SK-N-SH (cell line): ENCODE results near the gene BAIAP2L1. TPM values are rescaled to one million over a fixed set of nuclear protein-coding genes. Genes with fewer than 3 reads are reported as not detected.

Experiments
- CTCF ChIA-PET: fragments of 300-600, 350-600 bp; formaldehyde crosslinking; extraction: SDS; loops from one replicate; lab custom pipeline; 2021; lab: Yijun Ruan, JAX
- POLR2A ChIA-PET: fragments of 350-600 bp; sonication (Branson Sonifier 250); formaldehyde crosslinking; extraction: SDS; loops from one replicate; lab custom pipeline; 2020; ENCODE audit warnings: antibody characterized with exemption, inconsistent platforms; lab: Yijun Ruan, JAX
- DNase-seq: peaks from one replicate; pipeline ENCODE4 v3.0.0; 2012
- H2AFZ ChIP-seq: fragments of 200-600 bp; sonication (generic); 2 replicates; pipeline ENCODE4 v1.8.1; 2016; ENCODE audit warnings: antibody characterized with exemption, mild to moderate bottlenecking, low read depth
- H3F3A ChIP-seq: fragments of 200-600 bp; sonication (generic); replicated peaks from 2 replicates; pipeline ENCODE3; 2016; ENCODE audit warnings: antibody characterized with exemption, mild to moderate bottlenecking; ENCODE audit not compliant: insufficient read depth
- H3K27ac ChIP-seq, 2 experiments: fragments of 200-500 bp in 1 of 2; fragments of 200-600 bp in 1 of 2; sonication (Bioruptor generic) in 1 of 2; sonication (generic), shearing (Covaris generic) in 1 of 2; 2 replicates each; pipeline versions ENCODE4 v1.5.1 to v1.6.1; 2014 to 2016; ENCODE audit warnings: low read depth in 2 of 2, inconsistent platforms in 1 of 2, low read length in 1 of 2, mild to moderate bottlenecking in 1 of 2, mixed read lengths in 1 of 2
- H3K27me3 ChIP-seq: fragments of 200-600 bp; sonication (generic), shearing (Covaris generic); 2 replicates; pipeline ENCODE4 v1.6.1; 2016; ENCODE audit warnings: mixed run types; ENCODE audit not compliant: insufficient read depth
- H3K36me3 ChIP-seq, 2 experiments: fragments of 200-500 bp in 1 of 2; fragments of 200-600 bp in 1 of 2; sonication (Bioruptor generic) in 1 of 2; sonication (generic) in 1 of 2; replicated peaks in 1 of 2; 2 replicates each; pipeline versions ENCODE3 to v1.5.1; 2014 to 2016; ENCODE audit warnings: low read length in 1 of 2, mild to moderate bottlenecking in 1 of 2; ENCODE audit not compliant: insufficient read depth in 2 of 2, control insufficient read depth in 1 of 2
- H3K4me1 ChIP-seq, 2 experiments: fragments of 200-500 bp in 1 of 2; fragments of 200-600 bp in 1 of 2; sonication (Bioruptor generic) in 1 of 2; sonication (generic), shearing (Covaris generic) in 1 of 2; 2 replicates each; pipeline versions ENCODE4 v1.5.1 to v1.6.1; 2014 to 2016; ENCODE audit warnings: low read depth in 1 of 2, low read length in 1 of 2, mixed run types in 1 of 2; ENCODE audit not compliant: insufficient read depth in 2 of 2, control insufficient read depth in 1 of 2
- H3K4me2 ChIP-seq: fragments of 200-600 bp; sonication (generic), shearing (Covaris generic); 2 replicates; pipeline ENCODE4 v1.6.1; 2017; ENCODE audit warnings: mixed run types
- H3K4me3 ChIP-seq, 2 experiments: fragments of 200-500 bp in 1 of 2; fragments of 200-600 bp in 1 of 2; sonication (Bioruptor generic) in 1 of 2; sonication (generic), shearing (Covaris generic) in 1 of 2; 2 replicates each; pipeline versions ENCODE4 v1.5.1 to v1.8.1; 2014 to 2016; ENCODE audit warnings: low read depth in 2 of 2, inconsistent platforms in 1 of 2, low read length in 1 of 2, mild to moderate bottlenecking in 1 of 2, mixed read lengths in 1 of 2, moderate library complexity in 1 of 2
- H3K79me2 ChIP-seq: fragments of 200-600 bp; sonication (generic); 2 replicates; pipeline ENCODE4 v1.8.1; 2017; ENCODE audit warnings: mild to moderate bottlenecking; ENCODE audit not compliant: insufficient read depth
- H3K9ac ChIP-seq: fragments of 200-600 bp; sonication (generic); 2 replicates; pipeline ENCODE4 v1.6.1; 2017; ENCODE audit warnings: mixed run types
- H3K9me2 ChIP-seq: fragments of 200-600 bp; sonication (generic); 2 replicates; pipeline ENCODE4 v1.6.1; 2017; ENCODE audit warnings: mixed run types
- H3K9me3 ChIP-seq: fragments of 200-600 bp; sonication (generic); 2 replicates; pipeline ENCODE4 v1.6.1; 2017; ENCODE audit warnings: mixed run types, mild to moderate bottlenecking, moderate library complexity
- H4K20me1 ChIP-seq: fragments of 200-600 bp; sonication (generic); 2 replicates; pipeline ENCODE4 v1.6.1; 2017; ENCODE audit warnings: mild to moderate bottlenecking, mixed run types; ENCODE audit not compliant: insufficient read depth
- CHD2 ChIP-seq: fragments of 150-350 bp; IDR thresholded peaks from 2 replicates; pipeline ENCODE4 v1.6.1; 2018; ENCODE audit warnings: low read length; ENCODE audit not compliant: partially characterized antibody
- EP300 ChIP-seq, 2 experiments: IDR thresholded peaks; 2 replicates each; pipeline versions ENCODE4 v1.4.0 to v1.6.1; 2012; ENCODE audit warnings: borderline replicate concordance in 1 of 2, low read depth in 1 of 2, low read length in 1 of 2
- FOSL2 ChIP-seq: IDR thresholded peaks from 2 replicates; pipeline ENCODE4 v1.4.0; 2012; ENCODE audit warnings: low read depth, mild to moderate bottlenecking, moderate library complexity, borderline replicate concordance
- GABPA ChIP-seq: IDR thresholded peaks from 2 replicates; pipeline ENCODE4 v1.4.0; 2012; ENCODE audit warnings: low read depth, mild to moderate bottlenecking
- JUND ChIP-seq: IDR thresholded peaks from 2 replicates; pipeline ENCODE4 v1.4.0; 2012
- MAX ChIP-seq: IDR thresholded peaks from 2 replicates; pipeline ENCODE4 v1.4.0; 2012; ENCODE audit warnings: low read depth
- MXI1 ChIP-seq: IDR thresholded peaks from 2 replicates; pipeline ENCODE4 v1.6.1; 2012; ENCODE audit warnings: mild to moderate bottlenecking, low read depth, low read length, improper control_type of control experiment
- NFIC ChIP-seq: IDR thresholded peaks from 2 replicates; pipeline ENCODE4 v1.4.0; 2012; ENCODE audit warnings: borderline replicate concordance
- PBX3 ChIP-seq: IDR thresholded peaks from 2 replicates; pipeline ENCODE4; 2012
- POLR2AphosphoS5 ChIP-seq: IDR thresholded peaks from 2 replicates; pipeline ENCODE4 v1.6.1; 2012; ENCODE audit warnings: low read depth, low read length
- RCOR1 ChIP-seq: fragments of 150-350 bp; IDR thresholded peaks from 2 replicates; pipeline ENCODE4 v1.6.1; 2017; ENCODE audit warnings: antibody characterized with exemption, low read length
- REST ChIP-seq: IDR thresholded peaks from 2 replicates; pipeline ENCODE4 v1.6.1; 2012; ENCODE audit warnings: mild to moderate bottlenecking, low read depth, low read length, moderate library complexity
- RXRA ChIP-seq: IDR thresholded peaks from 2 replicates; pipeline ENCODE4 v1.4.0; 2012; ENCODE audit warnings: low read depth, mild to moderate bottlenecking, borderline replicate concordance
- TCF12 ChIP-seq: IDR thresholded peaks from 2 replicates; pipeline ENCODE4 v1.4.0; 2012
- WGBS: methylation state at CpG from one replicate; pipeline ENCODE4 v1.1.6; 2017; ENCODE audit warnings: low lambda C conversion rate; 5-methylcytosine and 5-hydroxymethylcytosine counted together
- polyA plus RNA-seq, 3 experiments: library from polyadenylated mRNA; depleted of rRNA; stranded (reverse); fragments of >200 nt; gene quantifications; 2 replicates each; pipeline ENCODE4 v1.2.3, GENCODE V29; 2012

Gene BAIAP2L1
- polyA plus RNA-seq, 1 of the 3 experiments (the other 2 are of a cell fraction) = 8.8 TPM

- Histone ChIP-seq H3K27ac (peak overlapping the region in 1 of 2 experiments; percentile 78; a peak in 2 of 4 replicates), H3K27me3 (no peaks in the 10 kb centered on the region), H3F3A (peaks cover 3% of the 10 kb centered on the region), H3K9me3 (no peaks in the 10 kb centered on the region), H3K9ac (peak overlapping the region; percentile 24; the same call in 1 of the 2 replicates), H3K36me3 (no peaks in the 10 kb centered on the region), H2AFZ (peak overlapping the region; percentile 47), H3K9me2 (no peaks in the 10 kb centered on the region), H3K4me2 (peak overlapping the region; percentile 33), H3K4me1 (peaks cover 3 to 6% of the 10 kb centered on the region in 2 experiments; a peak in 2 of 4 replicates), H3K4me3 (no peak overlapping the region), H3K79me2 (no peaks in the 10 kb centered on the region), H4K20me1 (no peaks in the 10 kb centered on the region)
- TF ChIP-seq POLR2AphosphoS5 (peak; percentile 44; the same call in 1 of the 2 replicates), MXI1 (no peak), PBX3 (peak; percentile 68), FOSL2 (peak; percentile 99), EP300 (IDR thresholded peaks at IDR 0.05; ENCODE audit: borderline replicate concordance in 1 of 2, low read depth in 1 of 2, low read length in 1 of 2) (peak in 1 of 2 experiments; percentile 61; a peak in 1 of 4 replicates), NFIC (peak; percentile 75), TCF12 (peak; percentile 80), CHD2 (no peak), REST (0 out of 2 replicates have a peak, but pooled peaks have one; percentile 51), JUND (peak; percentile 97), RXRA (peak; percentile 96), MAX (0 out of 2 replicates have a peak, but pooled peaks have one; percentile 32), GABPA (peak; percentile 58), RCOR1 (no peak)
- POLR2A ChIA-PET = no interaction called here
- CTCF ChIA-PET = interaction anchor here (0.6 to 24.4 kb wide), 8 partner anchors 9 to 417 kb away, joined by 3 to 673 read pairs (median 3); partner anchors contain the start of genes BAIAP2L1 and NPTX2
- WGBS = 40% methylated on average over 7 of the region's 7 CpGs
- peak; percentile 31 for DNase-seq
Measured at GRCh38 chr7:98418636-98419315, 17.9 kb upstream of the BAIAP2L1 start.
